CD1c-positive myeloid dendritic cell (primary cell): Measurements from ENCODE around the gene PNMA8C.
"Not testable (repeated sequence)": the region's sequence is repeated elsewhere in the genome, so short reads cannot be mapped to it uniquely, and the experiment has no call there.

ENCODE experiments used
- DNase-seq: peaks from one replicate; pipeline ENCODE4 v3.0.0-alpha.2; 2016; ENCODE audit errors: extremely low spot score

The PNMA8C gene

DNA sequence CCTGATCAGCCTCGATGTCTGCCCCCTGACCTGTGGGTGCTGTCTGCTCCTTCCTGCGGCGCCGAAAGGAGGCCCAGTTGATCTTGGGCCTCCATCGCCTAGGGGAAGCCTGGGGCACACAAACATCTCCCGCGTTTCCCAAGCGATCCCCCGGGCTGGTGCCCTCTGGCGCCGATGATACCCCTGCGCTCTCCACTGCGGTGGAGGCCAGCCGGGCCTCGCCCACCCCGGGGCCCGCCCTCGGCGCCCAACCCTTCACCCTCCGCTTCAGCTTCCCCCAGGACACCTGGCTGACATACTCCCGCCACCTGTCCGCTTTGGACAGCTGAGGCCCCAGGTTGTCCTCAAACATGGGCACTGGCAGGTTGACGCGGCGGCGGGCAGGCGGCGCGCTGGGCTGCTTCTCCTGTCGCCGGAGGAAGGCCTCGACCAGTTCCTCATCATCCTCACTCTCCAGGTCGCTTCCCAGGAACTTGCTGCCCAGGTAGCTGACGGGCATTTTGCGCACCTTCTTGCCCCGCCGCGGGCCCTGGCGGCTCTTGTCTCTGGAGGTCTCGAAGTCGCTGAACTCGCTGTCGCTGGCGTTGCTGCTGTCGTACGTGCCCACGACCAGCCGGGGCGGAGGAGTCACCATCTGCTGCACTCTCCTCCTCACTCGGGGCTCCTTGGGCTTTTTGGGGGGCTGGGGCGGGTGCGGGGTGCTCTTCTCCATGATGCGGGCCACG lies 16.6 kb downstream of the PNMA8C start:
- no peak for DNase-seq

- DNase-seq, result no peak
These were observed 17.4 kb downstream of the PNMA8C start for GRCh38 chr19:46411088-46411924.

DNA sequence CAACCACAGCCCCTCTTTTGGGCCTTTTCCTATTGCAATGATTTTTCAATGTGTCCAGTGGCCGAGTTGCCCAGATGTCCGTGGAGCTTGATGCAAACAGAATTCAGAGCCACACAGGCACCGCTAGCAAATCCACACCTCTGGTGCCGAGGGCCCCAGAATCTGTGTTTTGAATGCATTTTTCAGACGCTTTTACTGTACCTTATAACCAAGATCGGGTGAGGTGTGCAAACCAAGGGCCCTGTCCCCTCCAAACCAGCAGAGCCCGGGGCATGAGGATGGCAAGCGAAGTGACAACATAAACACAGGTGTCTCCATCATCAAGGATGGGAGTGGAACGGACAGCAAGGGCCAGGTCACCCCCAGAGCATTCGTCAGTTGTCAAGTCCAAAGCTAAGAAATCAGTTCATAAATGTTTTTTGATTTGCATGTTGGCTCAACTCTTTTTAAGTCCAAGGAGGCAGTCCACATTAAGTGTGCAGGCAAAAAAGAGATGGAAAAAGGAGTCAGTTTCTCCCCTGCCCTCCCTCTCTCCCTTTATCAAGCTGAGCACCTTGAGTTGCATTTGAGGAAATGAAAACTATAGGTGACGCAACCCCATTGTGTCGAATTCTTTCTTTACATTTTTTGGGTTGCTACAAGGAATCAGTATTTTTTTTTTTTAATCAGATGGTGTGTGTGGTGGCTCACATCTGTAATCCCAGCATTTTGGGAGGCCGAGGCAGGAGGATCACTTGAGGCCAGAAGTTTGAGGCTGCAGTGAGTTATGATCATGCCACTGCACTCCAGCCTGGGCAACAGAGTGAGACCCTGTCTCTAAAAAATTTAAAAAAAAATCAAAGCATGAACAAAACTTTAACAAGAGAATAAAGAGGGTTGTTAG lies 18.3 kb downstream of the PNMA8C start:
- no peak for DNase-seq

DNA sequence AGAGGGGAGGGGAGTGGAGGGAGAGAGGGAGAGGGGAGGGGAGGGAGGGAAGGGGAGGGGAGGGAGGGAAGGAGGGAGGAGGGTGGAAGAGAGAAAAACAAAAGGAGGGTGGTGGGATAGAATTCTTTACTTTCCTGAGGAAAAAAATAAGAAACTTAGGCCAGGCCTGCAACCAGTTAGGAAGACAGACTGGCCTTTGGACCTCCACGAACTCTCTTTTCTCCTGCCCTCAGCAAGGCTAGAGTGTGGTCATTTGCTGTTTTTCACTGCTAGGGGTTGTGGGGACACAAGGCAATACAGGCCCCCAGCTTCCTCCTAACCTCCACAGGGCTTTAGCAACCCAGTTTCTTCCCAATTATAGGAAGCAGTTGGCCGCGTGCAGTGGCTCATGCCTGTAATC lies 19.5 kb downstream of the PNMA8C start:
- DNase-seq, result no peak

DNA sequence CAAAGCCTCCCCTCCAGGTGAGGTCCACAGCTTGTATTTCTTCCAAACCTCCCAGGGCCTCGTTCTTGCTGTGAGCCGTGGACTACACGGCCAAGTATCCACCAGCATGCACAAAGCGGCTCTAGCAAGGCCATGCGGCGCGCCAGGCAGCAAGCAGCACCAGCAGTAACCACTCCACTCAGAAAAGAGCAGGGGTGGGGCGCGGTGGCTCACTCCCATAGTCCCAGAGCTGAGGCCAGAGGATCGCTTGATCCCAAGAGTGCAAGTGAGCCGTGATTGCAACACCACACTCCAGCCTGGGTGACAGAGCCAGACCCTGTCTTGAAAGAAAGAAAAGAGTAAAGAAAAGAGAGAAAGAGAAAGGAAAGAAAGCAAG lies 20.1 kb downstream of the PNMA8C start:
- DNase-seq, result no peak

DNA sequence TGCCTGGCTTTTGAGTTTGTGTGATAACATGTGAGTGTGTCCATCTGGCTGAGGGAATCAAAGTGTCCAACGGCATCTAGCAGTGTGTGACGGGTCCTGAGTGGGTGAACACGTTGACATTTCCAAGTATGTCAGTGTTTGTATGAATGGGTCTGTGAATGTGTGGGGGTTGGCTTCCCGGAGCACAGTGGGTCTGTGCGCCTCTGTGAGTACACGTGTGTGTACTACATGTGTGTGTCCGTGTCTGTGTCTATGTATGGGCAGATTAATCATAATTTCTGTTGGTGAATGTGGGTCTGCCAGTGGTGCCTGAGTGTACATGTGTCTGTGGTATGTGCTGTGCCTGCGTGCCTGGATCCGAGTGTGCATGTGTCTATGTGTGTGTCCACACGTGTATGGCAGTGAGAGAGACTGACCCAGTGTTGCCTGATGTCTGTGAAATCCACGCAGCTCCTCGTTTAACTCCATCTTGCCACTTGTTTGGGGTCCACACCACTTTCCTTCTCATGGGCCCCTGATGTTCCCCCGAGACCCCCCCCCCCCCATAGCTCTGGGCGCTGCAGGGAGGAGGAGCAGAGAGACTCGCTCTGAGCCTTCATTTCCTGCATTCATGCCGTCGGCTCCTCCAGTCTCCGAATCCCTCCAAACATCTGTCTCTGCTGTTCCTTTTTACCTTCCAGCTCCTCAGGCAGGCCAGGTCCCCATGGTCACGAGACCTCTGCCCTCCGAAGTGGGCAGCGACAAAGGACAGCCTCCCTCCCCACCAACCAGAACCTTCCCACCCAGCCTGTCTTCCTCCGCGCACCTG lies 20.7 kb downstream of the PNMA8C start:
- DNase-seq, result no peak

GRCh38 chr19:46406976-46407375 lies 21.8 kb downstream of the PNMA8C start:
- no peak for DNase-seq

DNA sequence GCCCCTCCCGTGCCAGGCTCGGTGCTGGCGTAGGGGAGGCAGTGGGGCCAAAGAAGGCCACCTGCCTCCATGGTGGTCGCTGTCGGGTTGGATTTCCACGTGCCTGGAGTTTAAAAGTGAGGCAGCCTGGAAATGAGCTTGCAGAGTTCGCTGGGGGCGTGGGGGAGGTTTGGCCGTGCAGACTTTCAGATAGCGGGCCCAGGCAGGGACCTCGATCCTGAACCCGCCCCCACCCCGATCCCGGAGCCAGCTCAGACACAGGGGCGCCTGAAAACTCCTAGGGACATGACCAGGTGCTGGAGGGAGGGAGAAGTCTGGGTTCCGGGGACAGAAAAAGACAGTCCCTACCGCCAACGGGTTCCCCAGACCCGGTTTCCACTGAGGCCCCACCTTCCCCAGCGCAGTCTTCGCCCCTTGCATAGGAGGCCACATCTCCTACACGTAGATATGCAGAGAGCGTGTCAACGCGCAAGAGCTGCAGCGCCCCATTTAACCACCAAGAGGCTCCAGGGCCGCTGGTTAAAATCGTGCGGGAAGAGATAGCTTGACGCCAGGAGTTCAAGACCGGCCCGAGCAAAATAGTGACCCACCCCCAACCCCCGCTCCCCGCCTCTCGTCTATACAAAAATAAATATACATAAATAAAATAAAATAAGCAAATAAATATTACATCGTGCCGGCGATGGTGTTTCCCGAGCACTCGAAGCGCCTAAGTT lies 23.8 kb downstream of the PNMA8C start:
- no peak for DNase-seq

DNA sequence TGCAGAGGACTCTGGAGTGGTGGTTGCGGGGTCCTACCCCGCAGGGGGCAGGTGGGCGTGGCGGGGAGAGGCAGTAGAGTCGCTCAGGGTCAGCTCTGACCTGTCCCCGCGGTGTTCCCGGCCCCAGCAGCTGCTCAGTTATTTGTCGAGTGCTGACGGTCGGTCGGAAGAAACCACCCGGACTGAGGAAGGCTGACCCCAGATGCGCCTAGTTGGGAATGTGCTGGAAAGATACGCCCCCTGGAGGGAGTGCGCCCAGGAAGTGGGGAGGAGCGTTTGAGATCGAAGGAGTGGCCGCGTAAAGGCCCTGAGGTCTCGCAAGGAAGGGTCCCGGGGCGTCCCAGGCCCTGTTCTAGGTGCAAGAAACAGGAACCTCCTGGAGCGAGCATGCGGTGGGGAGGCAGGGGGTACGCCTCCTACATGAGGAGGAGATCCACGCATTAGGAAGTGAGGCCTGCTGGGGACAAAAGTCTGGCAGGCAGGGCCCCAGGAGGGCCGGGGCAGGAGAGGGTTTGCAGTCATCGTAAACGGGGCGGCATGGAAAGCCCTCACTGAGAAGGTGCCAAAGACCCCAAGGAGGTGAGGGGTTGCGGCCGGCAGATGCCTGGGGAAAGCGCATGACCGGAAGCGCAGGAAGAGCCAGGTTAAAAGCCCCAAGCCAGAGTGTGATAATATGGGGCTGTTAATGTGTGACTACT lies 24.5 kb downstream of the PNMA8C start:
- DNase-seq, result peak; percentile 22

DNA sequence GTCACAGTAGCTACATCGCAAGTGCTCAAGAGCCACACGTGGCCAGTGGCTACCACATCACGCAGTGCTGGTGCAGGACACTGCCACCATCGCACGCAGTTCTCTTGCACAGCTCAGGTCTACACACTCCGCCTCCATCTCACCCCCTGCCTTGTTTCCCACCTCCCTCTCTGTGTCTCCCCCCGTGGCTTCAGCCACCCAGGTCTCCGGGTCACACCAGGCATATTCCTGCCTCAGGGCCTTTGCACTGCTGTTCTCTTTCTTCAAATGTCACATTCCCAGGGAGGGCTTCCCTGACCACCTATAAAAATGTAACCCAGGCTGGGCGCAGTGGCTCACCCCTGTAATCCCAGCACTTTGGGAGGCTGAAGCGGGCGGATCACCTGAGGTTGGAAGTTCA lies 26.0 kb downstream of the PNMA8C start:
- DNase-seq, result no peak

DNA sequence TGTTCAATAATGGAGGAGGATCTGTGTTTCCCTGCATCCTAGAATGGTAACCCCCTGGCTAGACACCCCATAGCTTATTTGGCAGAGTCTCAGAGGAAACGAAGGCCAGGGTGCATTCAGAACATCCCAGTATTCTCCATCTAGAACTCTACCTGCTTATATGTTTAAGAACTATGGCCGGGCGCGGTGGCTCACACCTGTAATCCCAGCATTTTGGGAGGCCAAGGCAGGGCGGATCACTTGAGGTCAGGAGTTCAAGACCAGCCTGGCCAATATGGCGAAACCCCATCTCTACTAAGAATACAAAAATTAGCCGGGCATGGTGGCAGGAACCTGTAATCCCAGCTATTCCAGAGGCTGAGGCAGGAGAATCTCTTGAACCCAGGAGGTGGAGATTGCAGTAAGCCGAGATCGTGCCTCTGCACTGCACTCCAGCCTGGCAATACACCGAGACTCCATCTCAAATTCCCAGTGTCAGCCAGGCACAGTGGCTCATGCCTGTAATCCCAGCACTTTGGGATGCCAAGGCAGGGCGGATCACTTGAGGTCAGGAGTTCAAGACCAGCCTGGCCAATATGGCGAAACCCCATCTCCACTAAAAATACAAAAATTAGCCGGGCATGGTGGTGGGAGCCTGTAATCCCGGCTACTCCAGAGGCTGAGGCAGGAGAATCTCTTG lies 30.8 kb downstream of the PNMA8C start:
- not testable (repeated sequence) for DNase-seq

DNA sequence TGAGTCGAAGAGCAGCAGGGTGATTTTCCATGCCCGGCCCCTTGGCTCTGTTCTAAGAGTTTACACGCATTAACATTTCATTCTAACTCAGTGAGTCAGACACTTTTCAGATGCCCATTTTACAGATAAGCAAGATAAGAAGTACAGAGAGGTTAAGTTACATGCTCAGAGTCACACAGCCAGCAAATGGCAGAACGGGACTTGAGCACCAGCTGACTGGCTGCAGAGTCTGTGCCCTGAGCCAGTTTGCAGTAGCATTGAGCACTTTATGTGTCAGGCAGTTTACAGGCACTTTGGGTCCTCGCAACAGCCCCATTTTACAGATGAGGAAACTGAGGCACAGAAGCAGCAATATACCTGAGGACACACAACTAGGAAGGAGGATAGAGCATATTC lies 34.3 kb downstream of the PNMA8C start:
- DNase-seq, result no peak

DNA sequence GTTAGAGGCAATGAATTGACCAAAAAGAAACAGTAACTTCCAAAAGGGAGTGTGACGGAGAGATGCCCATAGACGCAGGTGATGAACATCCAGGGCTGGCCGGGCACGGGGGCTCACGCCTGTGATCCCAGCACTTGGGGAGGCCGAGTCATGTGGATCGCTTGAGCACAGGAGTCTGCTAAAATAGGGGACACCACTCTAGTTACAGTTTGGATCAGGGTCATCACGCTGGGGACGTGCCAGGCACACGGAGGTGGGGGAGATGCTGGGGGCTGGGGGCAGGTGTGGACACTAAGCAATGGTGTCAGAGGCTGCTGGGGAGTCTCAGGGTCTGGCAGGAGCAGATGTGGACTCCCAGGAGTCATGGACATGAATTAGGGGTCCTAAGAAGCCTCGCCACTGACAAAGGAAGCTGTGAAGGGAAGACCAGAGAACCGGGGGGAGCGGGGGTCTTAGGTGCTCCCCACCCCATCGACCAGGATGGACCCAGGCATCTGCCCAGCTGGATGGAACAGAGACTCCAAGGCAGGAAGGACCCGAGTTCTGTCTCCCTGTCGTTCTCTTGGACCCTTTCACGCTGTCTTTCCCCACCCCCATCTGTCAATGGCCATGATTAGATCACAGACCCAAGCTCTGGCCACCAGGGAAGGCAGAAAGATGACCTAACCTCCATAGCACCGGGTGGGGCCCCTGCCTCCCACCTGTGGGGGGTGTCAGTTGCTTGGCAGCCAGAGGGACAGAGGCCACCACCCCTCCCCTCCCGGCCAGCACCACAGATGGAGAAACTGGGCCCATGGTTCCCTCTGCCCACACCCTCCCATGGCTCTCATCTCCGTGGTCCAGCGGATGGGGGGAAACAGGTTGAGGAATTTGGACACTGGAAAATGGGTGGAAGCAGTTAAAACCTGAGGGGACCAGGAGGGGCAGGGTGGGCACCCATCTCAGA lies 35.0 kb downstream of the PNMA8C start:
- no peak for DNase-seq

DNA sequence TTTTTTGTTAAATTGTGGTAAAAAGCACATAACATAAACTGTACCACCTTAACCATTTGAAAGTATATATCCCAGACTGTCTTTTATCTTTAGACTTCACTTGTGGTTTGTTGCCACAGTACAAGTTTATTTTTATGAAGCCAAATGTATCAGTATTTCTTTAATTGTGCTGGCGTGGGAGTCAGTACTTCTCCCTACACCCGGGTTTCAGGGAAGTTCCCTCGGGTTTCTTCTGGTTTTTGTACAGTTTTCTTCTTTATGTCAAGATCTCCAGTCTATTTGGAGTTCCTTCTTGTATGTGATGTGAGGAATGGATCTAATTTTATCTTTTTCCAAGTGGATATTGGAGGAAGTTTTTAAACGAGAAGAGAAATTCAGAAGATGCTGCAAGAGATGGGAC lies 35.9 kb downstream of the PNMA8C start:
- peak; percentile 42 for DNase-seq

GRCh38 chr19:46392252-46392801 lies 36.4 kb downstream of the PNMA8C start:
- DNase-seq, result no peak

DNA sequence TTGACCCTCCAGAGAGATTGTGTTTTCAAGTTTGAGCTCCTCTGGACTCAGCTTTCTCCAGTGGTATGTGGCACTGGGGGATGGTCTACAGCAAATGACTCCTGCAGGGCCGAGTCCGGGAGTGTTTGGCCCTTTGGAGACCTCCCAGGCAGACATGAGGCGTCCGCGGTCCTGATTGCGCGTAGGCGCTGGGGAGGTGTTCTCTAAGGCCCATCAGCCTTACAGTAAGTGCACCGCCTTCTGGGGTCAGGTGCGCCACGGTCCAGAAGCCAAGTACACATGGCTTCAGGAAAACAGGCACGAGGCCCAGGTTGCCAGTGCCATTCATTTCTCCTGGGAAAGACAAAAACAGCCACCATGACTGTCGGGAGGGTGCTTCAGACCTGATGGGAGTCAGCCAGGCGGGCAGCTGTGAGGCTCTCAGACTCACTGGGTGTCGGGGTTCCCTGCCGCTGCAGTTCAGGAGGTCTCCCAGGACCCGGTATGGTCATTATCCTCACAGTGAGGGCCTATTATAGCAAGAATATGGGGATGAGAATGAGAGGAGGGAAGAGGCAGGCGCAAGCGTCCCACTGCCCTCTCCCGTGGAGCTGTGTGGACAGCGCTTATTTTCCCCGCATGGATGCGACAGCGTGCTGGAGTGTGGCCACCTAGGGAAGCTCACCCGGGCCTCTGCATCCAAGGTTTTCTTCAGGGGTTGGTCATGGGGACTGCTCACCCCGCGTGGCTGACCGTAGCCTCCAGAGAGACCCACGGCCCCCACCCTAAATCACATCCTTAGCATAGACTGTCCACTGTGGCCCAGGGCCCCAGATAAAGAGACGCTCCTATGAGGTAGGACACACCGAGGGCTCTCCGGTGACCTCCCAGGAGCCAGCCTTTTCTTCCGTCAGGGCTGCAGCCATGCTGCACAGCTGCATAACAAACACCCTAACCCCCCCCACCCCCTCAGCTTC lies 37.2 kb downstream of the PNMA8C start:
- DNase-seq, result no peak

- no peak for DNase-seq
These were observed 37.9 kb downstream of the PNMA8C start for GRCh38 chr19:46390866-46391265.
